SW480 (cell line): ENCODE data around the gene HAUS1.
"Not testable (repeated sequence)": the region's sequence is repeated elsewhere in the genome, so short reads cannot be mapped to it uniquely, and the experiment has no call there.

Source experiments
- DNase-seq: peaks from one replicate; pipeline ENCODE4 v3.0.0-alpha.2; 2016; ENCODE audit warnings: low spot score

HAUS1 gene

GRCh38 chr18:46156843-46157242, 52.7 kb downstream of the HAUS1 start:
- no peak for DNase-seq

GRCh38 chr18:46158499-46158898, 54.3 kb downstream of the HAUS1 start:
- DNase-seq: no peak

GRCh38 chr18:46160050-46160798, 56.0 kb downstream of the HAUS1 start:
- DNase-seq: no peak

GRCh38 chr18:46160840-46161239, 56.7 kb downstream of the HAUS1 start:
- DNase-seq: not testable (repeated sequence)

- DNase-seq: no peak
Observed at GRCh38 chr18:46161703-46162396, 57.7 kb downstream of the HAUS1 start.

GRCh38 chr18:46163091-46163490, 58.9 kb downstream of the HAUS1 start:
- no peak for DNase-seq

GRCh38 chr18:46163941-46164499, 59.8 kb downstream of the HAUS1 start:
- DNase-seq: no peak

GRCh38 chr18:46164502-46164901, 60.3 kb downstream of the HAUS1 start:
- not testable (repeated sequence) for DNase-seq

- no peak for DNase-seq
Observed at GRCh38 chr18:46164920-46165319, 60.7 kb downstream of the HAUS1 start.

- DNase-seq: no peak
Observed at GRCh38 chr18:46166261-46166970, 62.2 kb downstream of the HAUS1 start.

- DNase-seq: no peak
Observed at GRCh38 chr18:46167971-46168370, 63.8 kb downstream of the HAUS1 start.

- DNase-seq: no peak
Observed at GRCh38 chr18:46169464-46169941, 65.3 kb downstream of the HAUS1 start.

GRCh38 chr18:46171331-46171730, 67.1 kb downstream of the HAUS1 start:
- DNase-seq: no peak

GRCh38 chr18:46173393-46174341, 69.5 kb downstream of the HAUS1 start:
- DNase-seq: peak; percentile 84

GRCh38 chr18:46174342-46175041, 70.3 kb downstream of the HAUS1 start:
- peak; percentile 10 for DNase-seq

- no peak for DNase-seq
Observed at GRCh38 chr18:46176001-46176400, 71.8 kb downstream of the HAUS1 start.
